ENCODE measurements around the gene OOEP.

OOEP gene

DNA sequence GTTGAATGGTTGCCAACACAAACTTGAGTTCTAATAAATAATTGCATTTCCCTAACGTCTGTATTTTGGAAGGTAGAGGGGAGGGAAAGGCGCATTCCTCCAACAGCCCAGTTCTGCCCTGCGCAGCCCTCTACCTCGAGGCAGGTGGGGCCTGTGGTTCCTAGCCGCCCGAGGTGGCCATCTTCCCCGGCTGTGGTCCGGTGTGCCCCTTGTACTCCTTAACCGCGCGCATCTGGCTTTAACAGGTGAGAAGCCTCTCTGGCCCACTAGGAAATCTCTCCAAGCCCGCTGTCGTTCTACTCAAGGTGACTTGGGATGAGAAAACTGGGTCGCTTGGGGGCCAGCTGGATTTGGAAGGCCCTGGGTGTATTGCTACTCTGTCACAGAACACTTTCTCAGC is 5.6 kb downstream of the OOEP start:
- FAIRE-seq, result no peak

DNA sequence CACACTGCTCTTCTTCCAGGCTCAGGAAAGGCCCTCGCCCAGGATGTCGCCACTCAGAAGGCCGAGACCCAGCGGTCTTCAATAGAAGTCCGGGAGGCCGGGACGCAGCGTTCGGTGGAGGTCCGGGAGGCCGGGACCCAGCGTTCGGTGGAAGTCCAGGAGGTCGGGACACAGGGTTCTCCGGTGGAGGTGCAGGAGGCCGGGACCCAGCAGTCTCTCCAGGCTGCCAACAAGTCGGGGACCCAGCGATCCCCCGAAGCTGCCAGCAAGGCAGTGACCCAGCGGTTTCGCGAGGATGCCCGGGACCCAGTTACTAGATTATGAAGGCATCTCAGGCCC is 6.2 kb downstream of the OOEP start:
- FAIRE-seq, result no peak

DNA sequence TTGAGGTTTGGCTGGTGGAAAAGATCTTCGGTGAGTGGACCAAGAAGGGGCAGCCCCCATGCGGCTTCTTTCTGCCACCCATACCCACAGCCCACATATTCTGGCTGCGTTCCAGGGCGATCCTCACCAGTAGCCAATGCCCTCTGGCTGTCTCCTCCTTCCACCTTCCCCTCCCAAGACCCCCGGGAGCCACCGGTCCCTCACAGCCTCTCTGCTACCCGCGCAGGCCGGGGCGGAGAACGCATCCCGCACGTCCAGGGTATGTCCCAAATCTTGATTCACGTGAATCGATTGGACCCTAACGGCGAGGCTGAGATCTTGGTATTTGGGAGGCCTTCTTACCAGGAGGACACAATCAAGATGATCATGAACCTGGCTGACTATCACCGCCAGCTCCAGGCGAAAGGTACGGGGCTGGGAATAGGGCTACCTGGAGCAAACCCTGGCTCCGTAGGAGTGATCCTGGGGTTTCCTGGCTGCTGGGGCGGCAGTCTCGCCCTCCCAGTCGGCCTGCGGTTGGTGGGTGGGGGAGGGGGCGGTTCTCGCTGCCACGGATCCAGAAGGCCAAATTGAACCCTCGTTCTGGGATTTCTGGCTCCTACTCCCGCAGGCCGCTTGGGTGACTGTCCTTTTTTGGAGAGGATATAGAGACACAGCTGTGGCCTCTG is 6.7 kb downstream of the OOEP start:
- FAIRE-seq, result no peak

DNA sequence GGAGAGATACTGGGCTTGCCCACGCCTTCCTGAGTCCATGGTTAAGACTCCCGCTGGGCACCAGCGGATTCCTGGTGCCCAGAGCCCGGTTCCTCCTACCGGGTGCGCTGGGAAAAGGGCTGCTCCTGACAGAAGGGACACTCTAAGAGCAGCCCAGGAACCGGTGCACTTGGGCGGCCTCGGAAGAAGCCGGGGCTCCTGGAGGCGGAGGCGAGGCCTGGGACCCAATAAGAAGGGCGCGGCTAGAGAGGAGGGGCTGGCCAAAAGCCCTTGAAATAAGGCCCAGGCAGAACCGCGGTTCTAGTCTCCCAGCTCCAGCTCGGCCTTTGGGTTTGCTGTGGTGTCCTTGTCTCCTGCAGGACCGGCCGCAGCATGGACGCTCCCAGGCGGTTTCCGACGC is 7.3 kb downstream of the OOEP start, which contains the start of gene KHDC3L:
Gene KHDC3L, plus strand, starts transcription at position 301 of the 400 bp plus-strand sequence. Its CDS starts 72 bp downstream, at position 373.
- FAIRE-seq, result no peak

DNA sequence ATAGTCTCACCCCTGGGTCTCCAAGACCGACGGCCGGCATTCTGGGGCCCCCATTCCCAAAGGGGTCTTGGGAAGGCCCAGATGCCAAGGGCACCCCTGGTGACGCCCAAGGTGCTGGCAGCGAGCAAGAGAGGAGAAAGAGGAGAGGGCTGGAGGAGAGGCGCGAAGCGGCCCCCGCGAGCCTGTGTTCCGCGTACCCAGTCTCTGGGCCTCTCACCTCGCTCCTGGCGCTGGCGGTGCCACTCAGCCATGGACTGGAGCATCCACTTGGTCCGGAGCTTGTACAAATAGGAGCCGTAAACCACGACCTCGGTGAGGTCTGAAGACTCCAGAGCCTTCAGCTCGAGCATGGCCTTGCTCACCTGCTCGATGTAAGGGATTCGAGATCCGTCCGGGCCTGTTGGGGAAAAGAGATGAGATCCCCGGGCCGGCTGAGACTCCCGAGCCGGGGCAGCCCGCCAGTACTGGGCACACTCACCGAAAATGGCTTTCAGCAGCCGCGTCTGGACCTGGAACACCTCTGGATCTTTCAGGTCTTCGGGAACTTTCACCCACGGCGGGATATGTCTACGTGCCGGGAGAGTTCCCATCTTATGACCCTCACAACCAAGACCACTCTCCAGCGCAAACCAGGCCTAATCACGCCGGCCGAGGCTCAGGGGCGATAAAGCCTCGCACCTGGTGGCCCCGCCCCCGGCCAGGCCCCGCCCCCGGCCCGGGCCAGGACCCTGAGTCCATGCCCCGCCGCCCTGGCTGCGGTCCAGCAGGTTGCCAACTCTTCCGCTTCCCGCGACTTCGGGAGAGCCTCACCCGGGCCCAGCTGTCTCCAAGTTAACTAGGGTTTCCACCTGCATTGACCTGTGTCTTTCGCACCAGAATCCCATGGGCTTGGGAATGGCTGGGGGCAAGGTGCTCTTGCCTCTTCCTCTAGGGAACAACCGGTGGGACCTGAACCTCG is 15.8 kb downstream of the OOEP start, which contains the start of gene DPPA5:
Gene DPPA5, minus strand, starts transcription at position 641 of the 958 bp plus-strand sequence. Its CDS starts 51 bp downstream, at position 590.
- FAIRE-seq, result no peak

DNA sequence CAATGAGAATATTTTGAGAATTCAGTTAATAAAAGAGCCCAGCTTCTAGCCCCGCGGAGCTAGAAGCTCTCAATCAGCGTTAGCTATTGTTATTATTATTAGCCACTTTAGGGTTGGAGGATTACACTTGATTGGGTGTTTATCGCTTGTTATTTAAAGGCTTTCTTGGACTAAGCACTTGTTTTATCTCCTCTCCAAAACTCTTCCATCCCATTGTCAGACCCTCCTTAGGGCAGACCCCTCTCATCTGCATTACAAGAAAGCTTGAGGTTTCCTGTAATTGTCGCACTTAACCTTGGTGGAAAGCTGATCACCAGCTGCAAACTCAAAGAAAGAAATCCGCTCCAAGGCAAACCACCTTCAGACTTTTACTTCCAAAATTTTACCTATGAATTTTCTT is 20.4 kb downstream of the OOEP start:
- FAIRE-seq, result no peak

DNA sequence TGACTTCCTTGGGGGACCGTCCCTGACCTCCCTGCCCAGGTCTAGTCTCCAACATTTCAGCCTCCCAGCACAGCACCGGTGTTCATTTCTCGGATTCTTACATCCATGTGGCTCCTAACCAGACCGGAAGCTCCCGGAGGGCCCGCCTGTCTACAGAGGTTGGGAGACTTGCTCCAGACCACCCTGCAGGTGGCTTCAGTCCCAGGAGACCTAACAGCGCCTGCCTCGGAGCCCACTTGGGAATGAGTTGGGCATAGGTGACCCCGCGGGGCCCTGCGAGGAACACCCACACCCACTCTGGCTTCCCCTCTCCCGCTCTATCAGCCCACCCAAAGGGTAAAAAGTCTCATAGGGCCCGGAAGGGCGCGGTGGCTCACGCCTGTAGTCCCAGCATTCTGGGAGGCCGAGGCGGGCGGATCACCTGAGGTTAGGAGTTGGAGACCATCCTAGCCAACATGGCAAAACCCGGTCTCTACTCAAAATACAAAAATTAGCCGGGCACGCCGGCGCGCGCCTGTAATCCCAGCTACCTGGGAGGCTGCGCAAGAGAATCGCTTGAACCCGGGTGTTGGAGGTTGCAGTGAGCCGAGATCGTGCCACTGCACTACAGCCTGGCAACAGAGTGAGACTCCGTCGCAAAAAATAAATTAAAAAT is 21.0 kb downstream of the OOEP start:
- FAIRE-seq, result no peak

DNA sequence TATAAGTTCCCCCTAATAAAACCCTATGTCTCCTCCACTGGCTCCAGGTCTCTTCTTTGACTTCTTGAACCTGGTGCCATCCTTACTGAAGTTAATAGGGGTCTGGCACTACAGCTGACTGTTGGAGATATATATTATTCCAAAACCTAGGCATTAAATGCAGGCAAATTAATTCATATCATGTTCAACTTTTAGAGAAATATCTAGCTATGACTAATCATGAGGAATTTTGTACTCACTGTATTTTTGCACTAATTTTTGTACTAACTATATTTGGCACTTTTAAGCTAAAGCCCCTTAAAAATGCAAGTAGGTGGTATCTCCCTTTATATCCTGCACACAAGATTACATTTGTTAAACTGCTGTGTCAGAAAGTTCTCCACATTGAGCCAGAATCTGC is 26.5 kb downstream of the OOEP start:
- FAIRE-seq, result no peak

DNA sequence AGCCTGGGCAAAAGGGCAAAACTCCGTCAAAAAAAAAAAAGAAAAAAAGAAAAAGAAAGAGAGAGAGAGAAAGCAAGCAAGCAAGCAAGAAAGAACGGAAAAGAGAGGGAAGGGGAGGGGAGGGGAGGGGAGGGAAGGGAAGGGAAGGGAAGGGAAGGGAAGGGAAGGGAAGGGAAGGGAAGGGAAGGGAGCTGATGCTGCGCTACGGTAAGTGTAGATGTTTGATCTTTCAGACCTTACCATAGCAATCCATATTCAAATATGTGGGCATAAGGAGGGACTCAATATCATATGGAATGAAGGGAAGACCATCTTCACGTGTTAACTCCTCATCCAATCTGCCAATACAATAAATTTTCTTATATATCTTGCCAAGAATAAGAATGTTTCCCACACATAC is 27.5 kb downstream of the OOEP start:
- FAIRE-seq, result no peak

DNA sequence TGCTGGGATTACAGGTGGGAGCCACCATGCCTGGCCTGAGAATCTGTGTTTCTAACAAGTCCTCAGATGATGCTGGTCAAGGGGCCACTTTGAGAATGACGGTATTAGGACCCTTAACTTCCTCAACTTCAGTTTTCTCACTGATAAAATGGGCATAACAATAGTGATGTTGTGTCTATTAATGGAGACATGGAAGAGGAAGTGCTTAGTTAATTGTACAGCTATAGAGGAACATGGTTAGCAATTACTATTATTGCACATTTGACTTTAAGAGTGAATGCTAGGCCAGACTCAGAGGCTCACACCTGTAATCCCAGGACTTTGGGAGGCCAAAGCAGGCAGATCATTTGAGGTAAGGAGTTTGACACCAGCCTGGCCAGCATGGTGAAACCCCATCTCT is 28.4 kb downstream of the OOEP start:
- FAIRE-seq, result no peak

GRCh38 chr6:73340048-73340447 is 29.6 kb downstream of the OOEP start:
- no peak for FAIRE-seq

DNA sequence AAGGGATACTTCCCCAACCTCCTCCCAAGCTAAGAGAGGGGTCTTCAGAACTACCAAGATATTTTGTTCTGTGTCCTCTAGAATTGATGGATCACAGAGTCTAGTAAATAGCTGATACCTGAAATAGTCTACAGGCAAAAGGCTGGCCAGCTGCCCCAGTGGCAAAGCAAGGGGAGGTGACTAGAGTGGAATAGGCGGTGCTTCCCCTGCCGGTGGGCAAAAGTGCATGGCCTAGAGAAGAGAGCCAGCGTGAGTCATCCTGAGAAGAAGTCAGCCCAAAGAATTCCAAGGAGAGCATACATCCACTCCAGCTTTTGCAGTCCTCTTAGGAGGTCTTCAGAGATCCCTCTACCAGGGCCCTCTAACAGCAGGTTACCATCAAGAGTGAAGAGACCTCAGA is 30.4 kb downstream of the OOEP start:
- FAIRE-seq, result no peak

DNA sequence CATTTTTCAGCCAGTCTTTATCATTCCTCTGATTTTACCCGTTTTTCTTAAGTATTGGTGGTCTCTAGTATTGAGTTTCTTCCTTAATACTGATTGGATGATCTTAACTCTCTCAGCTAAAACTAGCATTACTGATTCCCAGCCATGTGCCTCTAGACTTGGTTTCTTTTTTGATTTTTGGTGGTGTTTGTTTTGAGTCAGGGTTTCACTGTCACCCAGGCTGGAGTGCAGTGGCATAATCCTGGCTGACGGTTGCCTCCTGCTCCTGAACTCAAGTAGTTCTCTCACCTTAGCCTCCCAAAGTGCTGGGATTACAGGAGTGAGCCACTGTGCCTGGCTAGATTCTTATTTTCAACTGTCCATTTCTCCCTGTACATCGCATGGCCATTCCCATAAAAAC is 40.5 kb downstream of the OOEP start:
- no peak for FAIRE-seq

GRCh38 chr6:73328790-73329189 is 40.9 kb downstream of the OOEP start:
- FAIRE-seq, result no peak

GRCh38 chr6:73325656-73326055 is 44.0 kb downstream of the OOEP start:
- no peak for FAIRE-seq

GRCh38 chr6:73323323-73323722 is 46.4 kb downstream of the OOEP start:
- FAIRE-seq, result no peak
